Mesendoderm (in vitro differentiated cells): ENCODE results near the gene MPC1.
"Not testable (repeated sequence)": the region's sequence is repeated elsewhere in the genome, so short reads cannot be mapped to it uniquely, and the experiment has no call there.

ENCODE experiments used
- DNase-seq: peaks from one replicate; pipeline ENCODE4 v3.0.0; 2013
- H2AK5ac ChIP-seq: 2 replicates; pipeline ENCODE4 v1.6.1; 2013; ENCODE audit warnings: low read length, inconsistent platforms
- H2BK120ac ChIP-seq: 2 replicates; pipeline ENCODE4 v1.6.1; 2013; ENCODE audit warnings: low read depth, mild to moderate bottlenecking, low read length, moderate library complexity, mixed read lengths
- H2BK15ac ChIP-seq: replicated peaks from 2 replicates; pipeline ENCODE4 v1.6.1; 2013; ENCODE audit warnings: low read depth, mild to moderate bottlenecking, moderate library complexity
- H2BK5ac ChIP-seq: 2 replicates; pipeline ENCODE4 v1.6.1; 2013; ENCODE audit warnings: low read length, inconsistent platforms
- H3K18ac ChIP-seq: 2 replicates; pipeline ENCODE4 v1.6.1; 2013; ENCODE audit warnings: mild to moderate bottlenecking, low read length, mixed read lengths
- H3K23ac ChIP-seq: one replicate; pipeline ENCODE4 v1.6.1; 2013; ENCODE audit warnings: low read length
- H3K27ac ChIP-seq: 2 replicates; pipeline ENCODE4 v1.5.1; 2013; ENCODE audit warnings: low read depth, mild to moderate bottlenecking, inconsistent platforms, low read length, moderate library complexity
- H3K27me3 ChIP-seq: 2 replicates; pipeline ENCODE4 v1.6.1; 2013; ENCODE audit warnings: low read length, control low read depth, mild to moderate bottlenecking, inconsistent platforms; ENCODE audit not compliant: insufficient read depth, poor library complexity
- H3K36me3 ChIP-seq: 2 replicates; pipeline ENCODE4 v1.6.1; 2013; ENCODE audit warnings: low read length, inconsistent platforms; ENCODE audit not compliant: control insufficient read depth, insufficient read depth
- H3K4ac ChIP-seq: one replicate; pipeline ENCODE4 v1.6.1; 2013; ENCODE audit warnings: low read depth, mild to moderate bottlenecking, low read length, moderate library complexity
- H3K4me1 ChIP-seq: 2 replicates; pipeline ENCODE4 v1.6.1; 2013; ENCODE audit warnings: low read depth, low read length, inconsistent platforms; ENCODE audit not compliant: control insufficient read depth
- H3K4me2 ChIP-seq: 2 replicates; pipeline ENCODE4 v1.6.1; 2013; ENCODE audit warnings: low read length
- H3K4me3 ChIP-seq: 2 replicates; pipeline ENCODE4 v1.5.1; 2013; ENCODE audit warnings: mild to moderate bottlenecking, low read length
- H3K56ac ChIP-seq: one replicate; pipeline ENCODE4 v1.6.1; 2013; ENCODE audit warnings: low read length
- H3K79me1 ChIP-seq: 2 replicates; pipeline ENCODE4 v1.6.1; 2013; ENCODE audit warnings: low read length, inconsistent platforms
- H3K79me2 ChIP-seq: 2 replicates; pipeline ENCODE4 v1.6.1; 2013; ENCODE audit warnings: mild to moderate bottlenecking, low read length; ENCODE audit not compliant: control insufficient read depth, insufficient read depth
- H3K9ac ChIP-seq: 2 replicates; pipeline ENCODE4 v1.6.1; 2013; ENCODE audit warnings: low read length, inconsistent platforms
- H4K5ac ChIP-seq: one replicate; pipeline ENCODE4 v1.6.1; 2013; ENCODE audit warnings: low read length
- H4K8ac ChIP-seq: one replicate; pipeline ENCODE4 v1.6.1; 2013; ENCODE audit warnings: low read depth, mild to moderate bottlenecking, control low read depth, low read length, moderate library complexity
- WGBS: extraction: QIAGEN DNeasy Blood & Tissue Kit; methylation state at CpG from one replicate; pipeline ENCODE4 v1.1.7; 2013; ENCODE audit warnings: low lambda C conversion rate, missing lambda C conversion rate; ENCODE audit not compliant: insufficient coverage; ENCODE audit errors: extremely low coverage; 5-methylcytosine and 5-hydroxymethylcytosine counted together

Gene MPC1

GRCh38 chr6:166389119-166389518, 6.4 kb upstream of the MPC1 start:
- Histone ChIP-seq H3K4me2 (no peak overlapping the region), H3K27me3 (no peaks in the 10 kb centered on the region), H2BK15ac (no peak overlapping the region), H3K4me1 (no peaks in the 10 kb centered on the region), H3K79me2 (no peaks in the 10 kb centered on the region), H3K36me3 (no peaks in the 10 kb centered on the region), H3K4ac (no peak overlapping the region), H3K27ac (no peak overlapping the region), H3K9ac (no peak overlapping the region), H3K4me3 (no peak overlapping the region), H2BK120ac (no peak overlapping the region), H3K56ac (no peak overlapping the region), H3K18ac (no peak overlapping the region), H3K23ac (no peak overlapping the region), H4K8ac (no peak overlapping the region), H2AK5ac (no peak overlapping the region), H4K5ac (no peak overlapping the region), H3K79me1 (no peaks in the 10 kb centered on the region), H2BK5ac (no peak overlapping the region)
- no peak for DNase-seq
- WGBS = no CpG with 5 or more reads among the region's 3 CpGs

- no peaks in the 10 kb centered on the region for H3K27me3 ChIP-seq
- H3K4ac ChIP-seq = no peak overlapping the region
- H3K79me1 ChIP-seq = no peaks in the 10 kb centered on the region
- no peak overlapping the region for H2BK15ac ChIP-seq
- no peak overlapping the region for H2BK5ac ChIP-seq
- H3K36me3 ChIP-seq = no peaks in the 10 kb centered on the region
- H2BK120ac ChIP-seq = no peak overlapping the region
- H4K5ac ChIP-seq = no peak overlapping the region
- H3K4me1 ChIP-seq = no peaks in the 10 kb centered on the region
- no CpG with 5 or more reads among the region's 13 CpGs for WGBS
- no peak for DNase-seq
- no peak overlapping the region for H3K18ac ChIP-seq
- H3K27ac ChIP-seq = no peak overlapping the region
- no peak overlapping the region for H4K8ac ChIP-seq
- H3K4me2 ChIP-seq = no peak overlapping the region
- no peak overlapping the region for H3K56ac ChIP-seq
- H3K4me3 ChIP-seq = no peak overlapping the region
- H3K9ac ChIP-seq = no peak overlapping the region
- no peak overlapping the region for H2AK5ac ChIP-seq
- H3K79me2 ChIP-seq = no peaks in the 10 kb centered on the region
- H3K23ac ChIP-seq = no peak overlapping the region
Measured at GRCh38 chr6:166388290-166389004, 5.7 kb upstream of the MPC1 start.

GRCh38 chr6:166387642-166388289, 5.0 kb upstream of the MPC1 start:
- Histone ChIP-seq H3K4me1 (no peaks in the 10 kb centered on the region), H3K9ac (no peak overlapping the region), H3K36me3 (no peaks in the 10 kb centered on the region), H2BK15ac (no peak overlapping the region), H3K79me2 (no peaks in the 10 kb centered on the region), H3K4me2 (no peak overlapping the region), H3K56ac (no peak overlapping the region), H2AK5ac (no peak overlapping the region), H3K18ac (no peak overlapping the region), H3K27ac (no peak overlapping the region), H3K79me1 (no peaks in the 10 kb centered on the region), H4K8ac (no peak overlapping the region), H2BK5ac (no peak overlapping the region), H3K4ac (no peak overlapping the region), H3K23ac (no peak overlapping the region), H2BK120ac (no peak overlapping the region), H4K5ac (no peak overlapping the region), H3K4me3 (no peak overlapping the region), H3K27me3 (no peaks in the 10 kb centered on the region)
- DNase-seq = no peak
- WGBS = no CpG with 5 or more reads among the region's 5 CpGs

GRCh38 chr6:166387098-166387497, 4.4 kb upstream of the MPC1 start:
- not testable (repeated sequence) for H3K9ac ChIP-seq, H3K79me1 ChIP-seq, H3K4me2 ChIP-seq, H3K36me3 ChIP-seq, H3K4ac ChIP-seq, H3K23ac ChIP-seq, H3K4me3 ChIP-seq, H3K56ac ChIP-seq, H2BK15ac ChIP-seq, H3K27ac ChIP-seq, H2BK120ac ChIP-seq, H2BK5ac ChIP-seq, DNase-seq, H3K18ac ChIP-seq, H4K5ac ChIP-seq, H3K27me3 ChIP-seq, H3K79me2 ChIP-seq, H4K8ac ChIP-seq, H2AK5ac ChIP-seq, H3K4me1 ChIP-seq
- WGBS = no CpG with 5 or more reads among the region's 9 CpGs

GRCh38 chr6:166386111-166386510, 3.4 kb upstream of the MPC1 start:
- H3K23ac ChIP-seq = no peak overlapping the region
- H3K4me3 ChIP-seq = no peak overlapping the region
- no peak overlapping the region for H3K4ac ChIP-seq
- H4K8ac ChIP-seq = no peak overlapping the region
- H4K5ac ChIP-seq = no peak overlapping the region
- H2BK15ac ChIP-seq = no peak overlapping the region
- H2BK5ac ChIP-seq = no peak overlapping the region
- H2AK5ac ChIP-seq = no peak overlapping the region
- H3K4me2 ChIP-seq = no peak overlapping the region
- no peaks in the 10 kb centered on the region for H3K79me2 ChIP-seq
- no peaks in the 10 kb centered on the region for H3K4me1 ChIP-seq
- H3K36me3 ChIP-seq = no peaks in the 10 kb centered on the region
- no peak overlapping the region for H3K27ac ChIP-seq
- WGBS = no CpG with 5 or more reads among the region's 9 CpGs
- no peaks in the 10 kb centered on the region for H3K79me1 ChIP-seq
- H3K9ac ChIP-seq = no peak overlapping the region
- no peak for DNase-seq
- H3K56ac ChIP-seq = no peak overlapping the region
- no peak overlapping the region for H3K18ac ChIP-seq
- H3K27me3 ChIP-seq = no peaks in the 10 kb centered on the region
- no peak overlapping the region for H2BK120ac ChIP-seq
